Measurements from ENCODE around the gene SOS2.

The SOS2 gene

GRCh38 chr14:50222055-50222613, 9.2 kb downstream of the SOS2 start:
- no peak for TF ChIP-seq Cebpa-rat (IDR thresholded peaks at IDR 0.05)
- Histone ChIP-seq H3K4me1 (peaks cover 5 to 31% (median 9%) of the 10 kb centered on the region in 10 experiments; a peak in 14 of 20 replicates), H3K4me3 (no peak overlapping the region), H4K20me1 (peaks cover 49 to 100% (median 90%) of the 10 kb centered on the region in 11 experiments), H3K4me2 (no peak overlapping the region), H3K27ac (no peak overlapping the region), H3K9ac (no peak overlapping the region), H3K9me3 (replicated peaks in 1 of 11) (peaks cover 0 to 9% (median 0%) of the 10 kb centered on the region in 11 experiments; a peak in 2 of 22 replicates), H3K36me3 (peaks cover 0 to 36% (median 14%) of the 10 kb centered on the region in 11 experiments; a peak in 13 of 22 replicates), H3K27me3 (no peaks in the 10 kb centered on the region)

GRCh38 chr14:50218501-50218900, 12.9 kb downstream of the SOS2 start:
- no peak overlapping the region for H3K27ac ChIP-seq

GRCh38 chr14:50215416-50215815, 16.0 kb downstream of the SOS2 start:
- no peak overlapping the region for H3K4me2 ChIP-seq
- no peak overlapping the region for H3K27ac ChIP-seq
- no peak overlapping the region for H3K9ac ChIP-seq
- peaks cover 0 to 30% (median 4%) of the 10 kb centered on the region in 10 experiments; a peak in 8 of 20 replicates for H3K4me1 ChIP-seq
- peaks cover 26 to 100% (median 68%) of the 10 kb centered on the region in 11 experiments; a peak in 20 of 22 replicates for H4K20me1 ChIP-seq
- H3K27me3 ChIP-seq = no peaks in the 10 kb centered on the region
- peaks cover 0 to 9% (median 0%) of the 10 kb centered on the region in 11 experiments; a peak in 3 of 22 replicates for H3K9me3 ChIP-seq (replicated peaks in 1 of 11)
- H3K4me3 ChIP-seq = no peak overlapping the region
- peaks cover 15 to 46% (median 26%) of the 10 kb centered on the region in 11 experiments; a peak in 18 of 22 replicates for H3K36me3 ChIP-seq
- no peak for TF ChIP-seq Cebpa-rat (IDR thresholded peaks at IDR 0.05)

More at GRCh38 chr14:50218501-50218900, 12.9 kb downstream of the SOS2 start:
- peaks cover 4 to 43% (median 16%) of the 10 kb centered on the region in 11 experiments; a peak in 20 of 22 replicates for H3K36me3 ChIP-seq
- H3K4me1 ChIP-seq = peaks cover 0 to 23% (median 4%) of the 10 kb centered on the region in 10 experiments; a peak in 8 of 20 replicates
- H3K27me3 ChIP-seq = no peaks in the 10 kb centered on the region
- peaks cover 0 to 9% (median 0%) of the 10 kb centered on the region in 11 experiments; a peak in 1 of 22 replicates for H3K9me3 ChIP-seq (replicated peaks in 1 of 11)
- H4K20me1 ChIP-seq = peaks cover 37 to 100% (median 78%) of the 10 kb centered on the region in 11 experiments
- no peak overlapping the region for H3K9ac ChIP-seq
- peak overlapping the region in 2 of 11 experiments; percentile 4 to 10; a peak in 1 of 22 replicates for H3K4me2 ChIP-seq
- no peak for TF ChIP-seq Cebpa-rat (IDR thresholded peaks at IDR 0.05)
- H3K4me3 ChIP-seq = no peak overlapping the region

GRCh38 chr14:50213795-50214194, 17.6 kb downstream of the SOS2 start:
- no peak for TF ChIP-seq Cebpa-rat (IDR thresholded peaks at IDR 0.05)
- Histone ChIP-seq H3K36me3 (peaks cover 15 to 44% (median 26%) of the 10 kb centered on the region in 11 experiments; a peak in 18 of 22 replicates), H4K20me1 (peaks cover 24 to 100% (median 63%) of the 10 kb centered on the region in 11 experiments; a peak in 20 of 22 replicates), H3K4me3 (no peak overlapping the region), H3K4me2 (peak overlapping the region in 2 of 11 experiments; percentile 52 to 53; a peak in 3 of 22 replicates), H3K9me3 (replicated peaks in 1 of 11) (peaks cover 0 to 9% (median 0%) of the 10 kb centered on the region in 11 experiments; a peak in 3 of 22 replicates), H3K9ac (peak overlapping the region in 1 of 11 experiments; percentile 48; a peak in 1 of 22 replicates), H3K4me1 (peaks cover 0 to 27% (median 3%) of the 10 kb centered on the region in 10 experiments; a peak in 8 of 20 replicates), H3K27ac (no peak overlapping the region), H3K27me3 (no peaks in the 10 kb centered on the region)

- Histone ChIP-seq H3K4me1 (peaks cover 0 to 22% (median 0%) of the 10 kb centered on the region in 10 experiments; a peak in 5 of 20 replicates), H3K9me3 (replicated peaks in 1 of 11) (peaks cover 0 to 4% (median 0%) of the 10 kb centered on the region in 11 experiments; a peak in 3 of 22 replicates), H3K4me2 (no peak overlapping the region), H3K4me3 (no peak overlapping the region), H4K20me1 (peaks cover 21 to 100% (median 56%) of the 10 kb centered on the region in 11 experiments; a peak in 20 of 22 replicates), H3K27me3 (no peaks in the 10 kb centered on the region), H3K27ac (no peak overlapping the region), H3K36me3 (peaks cover 15 to 41% (median 23%) of the 10 kb centered on the region in 11 experiments; a peak in 18 of 22 replicates), H3K9ac (no peak overlapping the region)
- no peak for TF ChIP-seq Cebpa-rat (IDR thresholded peaks at IDR 0.05)
Observed at GRCh38 chr14:50212726-50213125, 18.7 kb downstream of the SOS2 start.

- Histone ChIP-seq H4K20me1 (peaks cover 17 to 100% (median 59%) of the 10 kb centered on the region in 11 experiments; a peak in 20 of 22 replicates), H3K36me3 (peaks cover 9 to 39% (median 23%) of the 10 kb centered on the region in 11 experiments; a peak in 17 of 22 replicates), H3K9ac (no peak overlapping the region), H3K4me3 (no peak overlapping the region), H3K9me3 (replicated peaks in 1 of 11) (peaks cover 0 to 4% (median 0%) of the 10 kb centered on the region in 11 experiments; a peak in 3 of 22 replicates), H3K27me3 (no peaks in the 10 kb centered on the region), H3K27ac (no peak overlapping the region), H3K4me1 (peaks cover 0 to 22% (median 0%) of the 10 kb centered on the region in 10 experiments; a peak in 5 of 20 replicates), H3K4me2 (no peak overlapping the region)
- TF ChIP-seq Cebpa-rat (IDR thresholded peaks at IDR 0.05) = no peak
Observed at GRCh38 chr14:50210074-50210473, 21.3 kb downstream of the SOS2 start.

- Histone ChIP-seq H3K9me3 (replicated peaks in 1 of 11) (no peaks in the 10 kb centered on the region), H3K9ac (no peak overlapping the region), H3K27me3 (no peaks in the 10 kb centered on the region), H3K4me2 (no peak overlapping the region), H3K4me3 (no peak overlapping the region), H3K27ac (no peak overlapping the region), H3K4me1 (no peaks in the 10 kb centered on the region), H4K20me1 (peaks cover 0 to 34% (median 10%) of the 10 kb centered on the region in 11 experiments; a peak in 10 of 22 replicates), H3K36me3 (peaks cover 68 to 97% (median 84%) of the 10 kb centered on the region in 11 experiments)
- TF ChIP-seq Cebpa-rat (IDR thresholded peaks at IDR 0.05) = no peak
Observed at GRCh38 chr14:50198499-50198898, 32.9 kb downstream of the SOS2 start.

- TF ChIP-seq Cebpa-rat (IDR thresholded peaks at IDR 0.05) = no peak
- Histone ChIP-seq H3K27me3 (no peaks in the 10 kb centered on the region), H3K9me3 (replicated peaks in 1 of 11) (no peaks in the 10 kb centered on the region), H3K4me1 (no peaks in the 10 kb centered on the region), H3K9ac (no peak overlapping the region), H3K36me3 (peaks cover 39 to 96% (median 63%) of the 10 kb centered on the region in 11 experiments), H3K4me2 (no peak overlapping the region), H3K27ac (no peak overlapping the region), H4K20me1 (peaks cover 0 to 7% (median 0%) of the 10 kb centered on the region in 11 experiments; a peak in 2 of 22 replicates), H3K4me3 (no peak overlapping the region)
Observed at GRCh38 chr14:50191499-50191898, 39.9 kb downstream of the SOS2 start.

GRCh38 chr14:50186107-50186506, 45.3 kb downstream of the SOS2 start:
- Histone ChIP-seq H4K20me1 (peaks cover 0 to 10% (median 0%) of the 10 kb centered on the region in 11 experiments; a peak in 2 of 22 replicates), H3K4me2 (no peak overlapping the region), H3K4me3 (no peak overlapping the region), H3K36me3 (peaks cover 41 to 95% (median 69%) of the 10 kb centered on the region in 11 experiments), H3K9me3 (replicated peaks in 1 of 11) (no peaks in the 10 kb centered on the region), H3K27me3 (no peaks in the 10 kb centered on the region), H3K27ac (no peak overlapping the region), H3K4me1 (no peaks in the 10 kb centered on the region), H3K9ac (no peak overlapping the region)
- TF ChIP-seq Cebpa-rat (IDR thresholded peaks at IDR 0.05) = no peak

All from BLaER1 treated with 17β-estradiol and CSF1 and Interleukin-3, amounts not matched to agents 10 nM and 100 nM (cell line).